OCI-LY1 (cell line): ENCODE results near the gene CNPY4.

Experiments used
- CTCF ChIP-seq: fragments of 200-600 bp; sonication (generic), shearing (Covaris generic); IDR thresholded peaks from 2 replicates; pipeline ENCODE4 v1.5.1; 2017; ENCODE audit warnings: mild to moderate bottlenecking, antibody characterized with exemption, low read length, moderate library complexity, mixed read lengths
- EZH2 ChIP-seq: fragments of 200-600 bp; sonication (generic), shearing (Covaris generic); IDR thresholded peaks from 2 replicates; pipeline ENCODE4 v1.8.0; 2017; ENCODE audit warnings: borderline replicate concordance, mixed run types, mild to moderate bottlenecking, antibody characterized with exemption, low read length, moderate library complexity, mixed read lengths

- TF ChIP-seq CTCF (no peak), EZH2 (no peak)
Measured at GRCh38 chr7:100079024-100079560, 40.3 kb upstream of the CNPY4 start.
